ENCODE measurements around the gene HMGXB4.

GRCh38 chr22:35218079-35218478, 39.2 kb upstream of the HMGXB4 start:
- TF ChIP-seq ZNF274 (IDR thresholded peaks at IDR 0.05; ENCODE audit: low read depth, low read length) (no peak), YY1 (IDR thresholded peaks at IDR 0.05; ENCODE audit: insufficient read depth, insufficient read length) (no peak), SUZ12 (IDR thresholded peaks at IDR 0.05; ENCODE audit: extremely low read depth, insufficient read depth, insufficient read length) (no peak)
